HepG2 (cell line): ENCODE results near the gene HIVEP2. TPM values are rescaled to one million over a fixed set of nuclear protein-coding genes. Genes with fewer than 3 reads are reported as not detected.

Source experiments
- IRF2 ChIP-seq: IDR thresholded peaks from 2 replicates; pipeline ENCODE4 v1.6.1; 2018; ENCODE audit warnings: missing genetic modification reagents, missing compliant biosample characterization
- KLF11 ChIP-seq: IDR thresholded peaks from 2 replicates; pipeline ENCODE4 v1.6.1; 2016; ENCODE audit warnings: missing compliant biosample characterization
- MYNN ChIP-seq: sonication (generic); formaldehyde crosslinking; IDR thresholded peaks from 2 replicates; pipeline ENCODE4 v1.4.0; 2020; ENCODE audit warnings: mild to moderate bottlenecking, low read depth, missing genetic modification reagents
- NONO ChIP-seq, 2 experiments: fragments of 450-650 bp in 1 of 2; sonication (generic) in 1 of 2; formaldehyde crosslinking in 1 of 2; IDR thresholded peaks in 1 of 2; conservative IDR thresholded peaks in 1 of 2; 2 replicates each; pipeline versions ENCODE4 v1.6.1 to v1.8.0; 2017 to 2022; ENCODE audit warnings: mild to moderate bottlenecking in 1 of 2, missing genetic modification reagents in 1 of 2, moderate library complexity in 1 of 2
- RFX1 ChIP-seq: fragments of 450-650 bp; IDR thresholded peaks from 2 replicates; pipeline ENCODE4 v1.6.1; 2017
- SPEN ChIP-seq: sonication (generic); formaldehyde crosslinking; IDR thresholded peaks from 2 replicates; pipeline ENCODE4 v1.5.1; 2020; ENCODE audit warnings: low read depth, mild to moderate bottlenecking, missing genetic modification reagents
- ZNF891 ChIP-seq: sonication (generic); formaldehyde crosslinking; IDR thresholded peaks from 2 replicates; pipeline ENCODE4 v1.5.0; 2020; ENCODE audit warnings: mild to moderate bottlenecking, missing genetic modification reagents
- polyA plus RNA-seq, 8 experiments: library from polyadenylated mRNA; depleted of rRNA in 3 of 8; stranded (reverse) in 7 of 8; unstranded in 1 of 8; fragments of >200 nt; fragmentation: Illumina TruSeq in 4 of 8; extraction: Trizol in 4 of 8; gene quantifications; 2 replicates each; pipeline versions ENCODE4 v1.2.1 to v1.2.3, GENCODE V29; 2011 to 2016; ENCODE audit warnings: low read depth in 4 of 8, missing spikeins in 1 of 8, mixed read lengths in 1 of 8; ENCODE audit not compliant: insufficient read depth in 1 of 8
- total RNA-seq, 5 experiments: library from RNA; depleted of rRNA; stranded (reverse); fragments of >200 nt; fragmentation: Illumina TruSeq; extraction: Trizol; gene quantifications; 2 replicates each; pipeline ENCODE4 v1.2.3, GENCODE V29; 2016; ENCODE audit warnings: low read depth in 1 of 5
- TF ChIP-seq, protein P1 (sequence below): sonication (generic); formaldehyde crosslinking; IDR thresholded peaks from 2 replicates; pipeline ENCODE4 v1.9.0; 2021; ENCODE audit warnings: mild to moderate bottlenecking, missing genetic modification reagents
- TF ChIP-seq, protein P2 (sequence below): sonication (generic); formaldehyde crosslinking; IDR thresholded peaks from 2 replicates; pipeline ENCODE4 v1.8.0; 2022; ENCODE audit warnings: mild to moderate bottlenecking, missing genetic modification reagents, borderline replicate concordance
- TF ChIP-seq, protein P3 (sequence below): sonication (generic); formaldehyde crosslinking; IDR thresholded peaks from 2 replicates; pipeline ENCODE4 v1.5.0; 2020; ENCODE audit warnings: missing genetic modification reagents
- TF ChIP-seq, protein P4 (sequence below): sonication (generic); formaldehyde crosslinking; IDR thresholded peaks from 2 replicates; pipeline ENCODE4 v1.5.0; 2020; ENCODE audit warnings: mild to moderate bottlenecking, missing genetic modification reagents, borderline replicate concordance
- TF ChIP-seq, protein P5 (sequence below): sonication (generic); formaldehyde crosslinking; IDR thresholded peaks from 2 replicates; pipeline ENCODE4 v1.5.0; 2020; ENCODE audit warnings: missing genetic modification reagents
- TF ChIP-seq, protein P6 (sequence below): sonication (generic); formaldehyde crosslinking; IDR thresholded peaks from 2 replicates; pipeline ENCODE4 v1.4.0; 2020; ENCODE audit warnings: missing genetic modification reagents

The HIVEP2 gene
- total and polyA plus RNA-seq, 2 of the 13 experiments (the other 11 are each of a cell fraction or from before 2014, with no cell fraction given): 3.4 to 12.9 TPM

DNA sequence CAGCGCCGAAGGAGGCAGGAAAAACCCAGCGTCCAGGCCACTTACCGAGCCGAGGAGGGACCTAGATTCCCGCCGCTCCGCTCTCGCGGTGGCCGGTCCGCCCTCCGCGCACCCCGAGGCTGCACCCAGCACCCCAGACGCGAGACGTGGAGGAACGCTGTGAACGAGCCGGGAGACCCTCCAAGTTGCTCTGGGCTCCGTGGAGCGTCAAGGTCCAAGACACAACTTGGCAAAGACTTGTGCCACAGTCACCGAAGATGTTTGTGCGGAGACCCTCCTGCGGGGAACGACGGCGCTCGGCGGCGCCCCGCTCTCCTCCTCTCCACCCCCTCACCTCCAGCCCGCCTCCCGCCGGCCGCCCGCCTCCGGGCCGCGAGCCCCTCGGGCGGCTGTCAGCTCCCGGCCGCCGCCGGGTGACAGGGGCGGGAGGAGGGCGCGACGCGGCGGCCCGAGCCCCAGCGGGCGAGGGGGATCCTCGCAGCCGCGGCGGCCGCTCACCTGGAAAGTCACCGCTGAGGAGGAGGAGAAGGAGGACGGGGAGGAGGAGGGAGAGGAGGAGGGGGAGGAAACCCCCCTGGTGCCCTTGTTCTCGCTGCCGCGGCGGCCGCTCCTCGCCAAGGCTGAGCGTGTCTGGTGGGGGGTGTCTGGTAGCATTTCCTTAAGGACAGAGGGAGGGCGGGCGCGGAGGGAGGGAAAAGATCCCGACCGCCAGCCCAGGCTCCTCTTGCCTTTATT is 637 bp upstream of the HIVEP2 start (continued):
- TF ChIP-seq, protein P1, sequence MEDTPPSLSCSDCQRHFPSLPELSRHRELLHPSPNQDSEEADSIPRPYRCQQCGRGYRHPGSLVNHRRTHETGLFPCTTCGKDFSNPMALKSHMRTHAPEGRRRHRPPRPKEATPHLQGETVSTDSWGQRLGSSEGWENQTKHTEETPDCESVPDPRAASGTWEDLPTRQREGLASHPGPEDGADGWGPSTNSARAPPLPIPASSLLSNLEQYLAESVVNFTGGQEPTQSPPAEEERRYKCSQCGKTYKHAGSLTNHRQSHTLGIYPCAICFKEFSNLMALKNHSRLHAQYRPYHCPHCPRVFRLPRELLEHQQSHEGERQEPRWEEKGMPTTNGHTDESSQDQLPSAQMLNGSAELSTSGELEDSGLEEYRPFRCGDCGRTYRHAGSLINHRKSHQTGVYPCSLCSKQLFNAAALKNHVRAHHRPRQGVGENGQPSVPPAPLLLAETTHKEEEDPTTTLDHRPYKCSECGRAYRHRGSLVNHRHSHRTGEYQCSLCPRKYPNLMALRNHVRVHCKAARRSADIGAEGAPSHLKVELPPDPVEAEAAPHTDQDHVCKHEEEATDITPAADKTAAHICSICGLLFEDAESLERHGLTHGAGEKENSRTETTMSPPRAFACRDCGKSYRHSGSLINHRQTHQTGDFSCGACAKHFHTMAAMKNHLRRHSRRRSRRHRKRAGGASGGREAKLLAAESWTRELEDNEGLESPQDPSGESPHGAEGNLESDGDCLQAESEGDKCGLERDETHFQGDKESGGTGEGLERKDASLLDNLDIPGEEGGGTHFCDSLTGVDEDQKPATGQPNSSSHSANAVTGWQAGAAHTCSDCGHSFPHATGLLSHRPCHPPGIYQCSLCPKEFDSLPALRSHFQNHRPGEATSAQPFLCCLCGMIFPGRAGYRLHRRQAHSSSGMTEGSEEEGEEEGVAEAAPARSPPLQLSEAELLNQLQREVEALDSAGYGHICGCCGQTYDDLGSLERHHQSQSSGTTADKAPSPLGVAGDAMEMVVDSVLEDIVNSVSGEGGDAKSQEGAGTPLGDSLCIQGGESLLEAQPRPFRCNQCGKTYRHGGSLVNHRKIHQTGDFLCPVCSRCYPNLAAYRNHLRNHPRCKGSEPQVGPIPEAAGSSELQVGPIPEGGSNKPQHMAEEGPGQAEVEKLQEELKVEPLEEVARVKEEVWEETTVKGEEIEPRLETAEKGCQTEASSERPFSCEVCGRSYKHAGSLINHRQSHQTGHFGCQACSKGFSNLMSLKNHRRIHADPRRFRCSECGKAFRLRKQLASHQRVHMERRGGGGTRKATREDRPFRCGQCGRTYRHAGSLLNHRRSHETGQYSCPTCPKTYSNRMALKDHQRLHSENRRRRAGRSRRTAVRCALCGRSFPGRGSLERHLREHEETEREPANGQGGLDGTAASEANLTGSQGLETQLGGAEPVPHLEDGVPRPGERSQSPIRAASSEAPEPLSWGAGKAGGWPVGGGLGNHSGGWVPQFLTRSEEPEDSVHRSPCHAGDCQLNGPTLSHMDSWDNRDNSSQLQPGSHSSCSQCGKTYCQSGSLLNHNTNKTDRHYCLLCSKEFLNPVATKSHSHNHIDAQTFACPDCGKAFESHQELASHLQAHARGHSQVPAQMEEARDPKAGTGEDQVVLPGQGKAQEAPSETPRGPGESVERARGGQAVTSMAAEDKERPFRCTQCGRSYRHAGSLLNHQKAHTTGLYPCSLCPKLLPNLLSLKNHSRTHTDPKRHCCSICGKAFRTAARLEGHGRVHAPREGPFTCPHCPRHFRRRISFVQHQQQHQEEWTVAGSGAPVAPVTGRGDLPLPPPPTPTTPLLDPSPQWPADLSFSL (CRISPR knock-in tag): no peak
- no peak for TF ChIP-seq RFX1
- TF ChIP-seq SPEN: no peak
- TF ChIP-seq MYNN (CRISPR knock-in tag): no peak; the same call in 1 of the 2 replicates
- TF ChIP-seq, protein P2, sequence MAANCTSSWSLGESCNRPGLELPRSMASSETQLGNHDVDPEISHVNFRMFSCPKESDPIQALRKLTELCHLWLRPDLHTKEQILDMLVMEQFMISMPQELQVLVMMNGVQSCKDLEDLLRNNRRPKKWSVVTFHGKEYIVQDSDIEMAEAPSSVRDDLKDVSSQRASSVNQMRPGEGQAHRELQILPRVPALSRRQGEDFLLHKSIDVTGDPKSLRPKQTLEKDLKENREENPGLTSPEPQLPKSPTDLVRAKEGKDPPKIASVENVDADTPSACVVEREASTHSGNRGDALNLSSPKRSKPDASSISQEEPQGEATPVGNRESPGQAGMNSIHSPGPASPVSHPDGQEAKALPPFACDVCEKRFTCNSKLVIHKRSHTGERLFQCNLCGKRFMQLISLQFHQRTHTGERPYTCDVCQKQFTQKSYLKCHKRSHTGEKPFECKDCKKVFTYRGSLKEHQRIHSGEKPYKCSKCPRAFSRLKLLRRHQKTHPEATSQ (CRISPR knock-in tag): no peak
- TF ChIP-seq, protein P3, sequence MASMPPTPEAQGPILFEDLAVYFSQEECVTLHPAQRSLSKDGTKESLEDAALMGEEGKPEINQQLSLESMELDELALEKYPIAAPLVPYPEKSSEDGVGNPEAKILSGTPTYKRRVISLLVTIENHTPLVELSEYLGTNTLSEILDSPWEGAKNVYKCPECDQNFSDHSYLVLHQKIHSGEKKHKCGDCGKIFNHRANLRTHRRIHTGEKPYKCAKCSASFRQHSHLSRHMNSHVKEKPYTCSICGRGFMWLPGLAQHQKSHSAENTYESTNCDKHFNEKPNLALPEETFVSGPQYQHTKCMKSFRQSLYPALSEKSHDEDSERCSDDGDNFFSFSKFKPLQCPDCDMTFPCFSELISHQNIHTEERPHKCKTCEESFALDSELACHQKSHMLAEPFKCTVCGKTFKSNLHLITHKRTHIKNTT (CRISPR knock-in tag): no peak
- TF ChIP-seq NONO (IDR thresholded peaks at IDR 0.05): no peak
- peak; percentile 35; the same call in 1 of the 2 replicates for TF ChIP-seq NONO (CRISPR knock-in tag; conservative IDR thresholded peaks at IDR 0.05)
- TF ChIP-seq, protein P4, sequence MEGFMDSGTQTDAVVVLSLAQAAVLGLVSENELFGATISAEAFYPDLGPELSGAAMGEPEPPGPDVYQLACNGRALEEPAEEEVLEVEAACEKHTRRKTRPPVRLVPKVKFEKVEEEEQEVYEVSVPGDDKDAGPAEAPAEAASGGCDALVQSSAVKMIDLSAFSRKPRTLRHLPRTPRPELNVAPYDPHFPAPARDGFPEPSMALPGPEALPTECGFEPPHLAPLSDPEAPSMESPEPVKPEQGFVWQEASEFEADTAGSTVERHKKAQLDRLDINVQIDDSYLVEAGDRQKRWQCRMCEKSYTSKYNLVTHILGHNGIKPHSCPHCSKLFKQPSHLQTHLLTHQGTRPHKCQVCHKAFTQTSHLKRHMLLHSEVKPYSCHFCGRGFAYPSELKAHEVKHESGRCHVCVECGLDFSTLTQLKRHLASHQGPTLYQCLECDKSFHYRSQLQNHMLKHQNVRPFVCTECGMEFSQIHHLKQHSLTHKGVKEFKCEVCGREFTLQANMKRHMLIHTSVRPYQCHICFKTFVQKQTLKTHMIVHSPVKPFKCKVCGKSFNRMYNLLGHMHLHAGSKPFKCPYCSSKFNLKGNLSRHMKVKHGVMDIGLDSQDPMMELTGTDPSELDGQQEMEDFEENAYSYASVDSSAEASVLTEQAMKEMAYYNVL (CRISPR knock-in tag): no peak
- peak; percentile 78; the same call in 1 of the 2 replicates for TF ChIP-seq ZNF891 (CRISPR knock-in tag)
- TF ChIP-seq, protein P5, sequence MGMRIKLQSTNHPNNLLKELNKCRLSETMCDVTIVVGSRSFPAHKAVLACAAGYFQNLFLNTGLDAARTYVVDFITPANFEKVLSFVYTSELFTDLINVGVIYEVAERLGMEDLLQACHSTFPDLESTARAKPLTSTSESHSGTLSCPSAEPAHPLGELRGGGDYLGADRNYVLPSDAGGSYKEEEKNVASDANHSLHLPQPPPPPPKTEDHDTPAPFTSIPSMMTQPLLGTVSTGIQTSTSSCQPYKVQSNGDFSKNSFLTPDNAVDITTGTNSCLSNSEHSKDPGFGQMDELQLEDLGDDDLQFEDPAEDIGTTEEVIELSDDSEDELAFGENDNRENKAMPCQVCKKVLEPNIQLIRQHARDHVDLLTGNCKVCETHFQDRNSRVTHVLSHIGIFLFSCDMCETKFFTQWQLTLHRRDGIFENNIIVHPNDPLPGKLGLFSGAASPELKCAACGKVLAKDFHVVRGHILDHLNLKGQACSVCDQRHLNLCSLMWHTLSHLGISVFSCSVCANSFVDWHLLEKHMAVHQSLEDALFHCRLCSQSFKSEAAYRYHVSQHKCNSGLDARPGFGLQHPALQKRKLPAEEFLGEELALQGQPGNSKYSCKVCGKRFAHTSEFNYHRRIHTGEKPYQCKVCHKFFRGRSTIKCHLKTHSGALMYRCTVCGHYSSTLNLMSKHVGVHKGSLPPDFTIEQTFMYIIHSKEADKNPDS (CRISPR knock-in tag): 0 out of 2 replicates have a peak, but pooled peaks have one; percentile 12
- TF ChIP-seq IRF2 (CRISPR knock-in tag): no peak
- no peak for TF ChIP-seq KLF11 (CRISPR knock-in tag)
- TF ChIP-seq, protein P6, sequence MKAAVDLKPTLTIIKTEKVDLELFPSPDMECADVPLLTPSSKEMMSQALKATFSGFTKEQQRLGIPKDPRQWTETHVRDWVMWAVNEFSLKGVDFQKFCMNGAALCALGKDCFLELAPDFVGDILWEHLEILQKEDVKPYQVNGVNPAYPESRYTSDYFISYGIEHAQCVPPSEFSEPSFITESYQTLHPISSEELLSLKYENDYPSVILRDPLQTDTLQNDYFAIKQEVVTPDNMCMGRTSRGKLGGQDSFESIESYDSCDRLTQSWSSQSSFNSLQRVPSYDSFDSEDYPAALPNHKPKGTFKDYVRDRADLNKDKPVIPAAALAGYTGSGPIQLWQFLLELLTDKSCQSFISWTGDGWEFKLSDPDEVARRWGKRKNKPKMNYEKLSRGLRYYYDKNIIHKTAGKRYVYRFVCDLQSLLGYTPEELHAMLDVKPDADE: no peak
